HepG2 (cell line): ENCODE data around the gene ARRDC4. TPM values are rescaled to one million over a fixed set of nuclear protein-coding genes. Genes with fewer than 3 reads are reported as not detected.

Experiments
- ATAC-seq: fragments of 200-7000 bp; cut with Tn5 transposase; 3 replicates; pipeline ENCODE4 v1.9.1; 2020; ENCODE audit warnings: mild to moderate bottlenecking, moderate library complexity
- BruUV-seq: library from RNA; stranded (reverse); fragments of 400-500 nt; replicated peaks from 2 replicates; lab custom pipeline; 2021; lab: Mats Ljungman, UMichigan
- CTCF ChIA-PET: fragments of 300-600 bp; formaldehyde crosslinking; extraction: SDS; loops from one replicate; lab custom pipeline; 2021; ENCODE audit warnings: low total read pairs, inconsistent platforms, low intra/inter-chr PET ratio; lab: Yijun Ruan, JAX
- POLR2A ChIA-PET: fragments of 350-600 bp; sonication (Branson Sonifier 250); formaldehyde crosslinking; loops from one replicate; lab custom pipeline; 2020; ENCODE audit warnings: antibody characterized with exemption, inconsistent platforms; lab: Yijun Ruan, JAX
- DNase-seq: peaks from one replicate; pipeline ENCODE4 v3.0.0-alpha.2; 2015; ENCODE audit warnings: low spot score
- FAIRE-seq: peaks from 3 replicates; lab custom pipeline; 2011; peaks lifted over from hg19 to GRCh38; lab: Jason Lieb, UNC
- H2AFZ ChIP-seq: one replicate; pipeline ENCODE4 v1.6.1; 2011; ENCODE audit warnings: low read length, inconsistent platforms
- H3K27ac ChIP-seq: fragments of 300-600 bp; 3 replicates; pipeline ENCODE4 v1.8.0; 2011; ENCODE audit warnings: mixed run types, mild to moderate bottlenecking, mixed read lengths, low read length, inconsistent platforms; ENCODE audit not compliant: insufficient read depth; ENCODE audit errors: extremely low read length
- H3K27me3 ChIP-seq, 2 experiments: fragments of 200-600 bp in 1 of 2; 2 replicates in 1 of 2; 3 replicates in 1 of 2; pipeline versions ENCODE4 v1.6.0 to v1.8.0; 2011; ENCODE audit warnings: low read length in 2 of 2, mild to moderate bottlenecking in 2 of 2, moderate library complexity in 2 of 2, inconsistent platforms in 1 of 2; ENCODE audit not compliant: insufficient read depth in 2 of 2, control insufficient read depth in 1 of 2
- H3K36me3 ChIP-seq, 2 experiments: fragments of 200-600 bp in 1 of 2; replicated peaks in 1 of 2; 2 replicates in 1 of 2; 3 replicates in 1 of 2; pipeline versions ENCODE4 v1.5.1 to v1.8.0; 2011; ENCODE audit warnings: low read length in 2 of 2, inconsistent platforms in 1 of 2; ENCODE audit not compliant: insufficient read depth in 2 of 2, control insufficient read depth in 1 of 2
- H3K4me1 ChIP-seq: 2 replicates; pipeline ENCODE4 v1.5.1; 2012; ENCODE audit warnings: low read length, inconsistent platforms; ENCODE audit not compliant: insufficient read depth
- H3K4me2 ChIP-seq: 2 replicates; pipeline ENCODE4 v1.6.0; 2011; ENCODE audit warnings: low read depth, low read length, inconsistent platforms
- H3K4me3 ChIP-seq, 3 experiments: fragments of 200-600 bp in 1 of 3; sonication (generic), shearing (Covaris generic) in 1 of 3; replicated peaks in 1 of 3; 2 replicates each; pipeline ENCODE4 v1.5.1; 2011 to 2016; ENCODE audit warnings: low read length in 3 of 3, inconsistent platforms in 2 of 3, low read depth in 2 of 3, mild to moderate bottlenecking in 2 of 3, control low read depth in 1 of 3, mixed read lengths in 1 of 3; ENCODE audit not compliant: insufficient read depth in 1 of 3
- H3K79me2 ChIP-seq: one replicate; pipeline ENCODE4 v1.6.1; 2011; ENCODE audit warnings: low read length, inconsistent platforms; ENCODE audit not compliant: insufficient read depth
- H3K9ac ChIP-seq: 2 replicates; pipeline ENCODE4 v1.6.0; 2011; ENCODE audit warnings: mild to moderate bottlenecking, low read depth, low read length, inconsistent platforms; ENCODE audit not compliant: insufficient read depth
- H3K9me3 ChIP-seq: 2 replicates; pipeline ENCODE4 v1.5.1; 2012; ENCODE audit warnings: mild to moderate bottlenecking, low read length
- H4K20me1 ChIP-seq: 2 replicates; pipeline ENCODE4 v1.6.0; 2011; ENCODE audit warnings: inconsistent platforms, mild to moderate bottlenecking, low read length, moderate library complexity; ENCODE audit not compliant: insufficient read depth
- CEBPB ChIP-seq: IDR thresholded peaks from 2 replicates; pipeline ENCODE4 v1.6.1; 2011; ENCODE audit warnings: low read depth, low read length, improper control_type of control experiment, borderline replicate concordance
- FOSL1 ChIP-seq: sonication (generic); formaldehyde crosslinking; IDR thresholded peaks from 2 replicates; pipeline ENCODE4 v1.9.0; 2021; ENCODE audit warnings: missing genetic modification reagents, borderline replicate concordance
- FOXA1 ChIP-seq, 2 experiments: fragments of 450-650 bp in 1 of 2; sonication (generic) in 1 of 2; formaldehyde crosslinking in 1 of 2; IDR thresholded peaks; 2 replicates each; pipeline versions ENCODE4 v1.4.0 to v1.6.1; 2016 to 2020; ENCODE audit warnings: missing genetic modification reagents in 1 of 2
- NFE2 ChIP-seq: sonication (generic); formaldehyde crosslinking; IDR thresholded peaks from 2 replicates; pipeline ENCODE4 v1.4.0; 2020; ENCODE audit warnings: missing genetic modification reagents
- NRL ChIP-seq: sonication (generic); formaldehyde crosslinking; IDR thresholded peaks from 2 replicates; pipeline ENCODE4 v1.5.0; 2020; ENCODE audit warnings: missing genetic modification reagents, mild to moderate bottlenecking, moderate library complexity, borderline replicate concordance
- SAP130 ChIP-seq: IDR thresholded peaks from 2 replicates; pipeline ENCODE4 v1.6.1; 2016; ENCODE audit warnings: low read depth
- ZNF652 ChIP-seq: IDR thresholded peaks from 2 replicates; pipeline ENCODE4 v1.6.1; 2016; ENCODE audit warnings: low read depth, borderline replicate concordance
- WGBS: methylation state at CpG from one replicate; pipeline ENCODE4 v1.1.6; 2017; ENCODE audit warnings: low lambda C conversion rate; 5-methylcytosine and 5-hydroxymethylcytosine counted together
- in situ Hi-C: cut with HindIII; loops from 2 replicates; pipeline ENCODE4 v1.10.0; 2017; ENCODE audit warnings: low pct_unique_long_range_greater_than_20kb; ENCODE audit not compliant: extremely low pct_ligation_motif_present
- intact Hi-C: fragments of 100-400 bp; cut with micrococcal nuclease; formaldehyde crosslinking; loops from one replicate; pipeline ENCODE4 v1.10.0; 2022; ENCODE audit not compliant: unreplicated experiment
- polyA plus RNA-seq, 8 experiments: library from polyadenylated mRNA; depleted of rRNA in 3 of 8; stranded (reverse) in 7 of 8; unstranded in 1 of 8; fragments of >200 nt; fragmentation: Illumina TruSeq in 4 of 8; extraction: Trizol in 4 of 8; gene quantifications; 2 replicates each; pipeline versions ENCODE4 v1.2.1 to v1.2.3, GENCODE V29; 2011 to 2016; ENCODE audit warnings: low read depth in 4 of 8, missing spikeins in 1 of 8, mixed read lengths in 1 of 8; ENCODE audit not compliant: insufficient read depth in 1 of 8
- total RNA-seq, 5 experiments: library from RNA; depleted of rRNA; stranded (reverse); fragments of >200 nt; fragmentation: Illumina TruSeq; extraction: Trizol; gene quantifications; 2 replicates each; pipeline ENCODE4 v1.2.3, GENCODE V29; 2016; ENCODE audit warnings: low read depth in 1 of 5
- TF ChIP-seq, protein P1 (sequence below): sonication (generic); formaldehyde crosslinking; IDR thresholded peaks from 2 replicates; pipeline ENCODE4 v1.5.1; 2020; ENCODE audit warnings: mild to moderate bottlenecking, missing genetic modification reagents
- TF ChIP-seq, protein P2 (sequence below): IDR thresholded peaks from 2 replicates; pipeline ENCODE4 v1.6.1; 2016; ENCODE audit warnings: missing compliant biosample characterization, missing genetic modification reagents, borderline replicate concordance
- TF ChIP-seq, protein P3 (sequence below): sonication (generic); formaldehyde crosslinking; IDR thresholded peaks from 2 replicates; pipeline ENCODE4 v1.8.1; 2023; ENCODE audit warnings: mild to moderate bottlenecking, moderate library complexity, missing genetic modification reagents
- TF ChIP-seq, protein P4 (sequence below): sonication (generic); formaldehyde crosslinking; IDR thresholded peaks from 2 replicates; pipeline ENCODE4 v1.4.0; 2020; ENCODE audit warnings: low read depth, mild to moderate bottlenecking, missing genetic modification reagents

Gene ARRDC4
- total and polyA plus RNA-seq, 2 of the 13 experiments (the other 11 are each of a cell fraction or from before 2014, with no cell fraction given), result 1.5 to 2.5 TPM

DNA sequence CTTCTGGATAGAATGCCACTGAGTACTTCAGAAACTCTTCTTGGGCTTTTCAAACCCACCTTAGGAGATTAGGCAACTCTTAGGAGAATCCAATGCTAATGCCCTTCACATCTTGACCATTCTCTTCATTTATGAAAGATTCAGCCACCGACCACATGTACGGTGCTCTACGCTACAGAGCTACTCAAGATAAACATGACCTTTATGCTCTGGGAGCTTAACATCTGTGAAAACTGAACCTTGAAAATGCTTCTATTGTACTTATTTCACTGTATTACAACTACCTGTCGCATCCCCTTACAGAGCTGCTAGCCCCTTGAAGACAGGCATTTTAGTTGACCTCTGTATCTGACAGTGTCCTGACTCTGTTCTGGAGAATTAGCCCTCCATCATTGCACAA lies 19.5 kb upstream of the ARRDC4 start (continued):
- TF ChIP-seq ZNF652 (no peak), CEBPB (0 out of 2 replicates have a peak, but pooled peaks have one; percentile 48), FOSL1 (CRISPR knock-in tag) (no peak), NRL (CRISPR knock-in tag) (no peak)
- TF ChIP-seq, protein P1, sequence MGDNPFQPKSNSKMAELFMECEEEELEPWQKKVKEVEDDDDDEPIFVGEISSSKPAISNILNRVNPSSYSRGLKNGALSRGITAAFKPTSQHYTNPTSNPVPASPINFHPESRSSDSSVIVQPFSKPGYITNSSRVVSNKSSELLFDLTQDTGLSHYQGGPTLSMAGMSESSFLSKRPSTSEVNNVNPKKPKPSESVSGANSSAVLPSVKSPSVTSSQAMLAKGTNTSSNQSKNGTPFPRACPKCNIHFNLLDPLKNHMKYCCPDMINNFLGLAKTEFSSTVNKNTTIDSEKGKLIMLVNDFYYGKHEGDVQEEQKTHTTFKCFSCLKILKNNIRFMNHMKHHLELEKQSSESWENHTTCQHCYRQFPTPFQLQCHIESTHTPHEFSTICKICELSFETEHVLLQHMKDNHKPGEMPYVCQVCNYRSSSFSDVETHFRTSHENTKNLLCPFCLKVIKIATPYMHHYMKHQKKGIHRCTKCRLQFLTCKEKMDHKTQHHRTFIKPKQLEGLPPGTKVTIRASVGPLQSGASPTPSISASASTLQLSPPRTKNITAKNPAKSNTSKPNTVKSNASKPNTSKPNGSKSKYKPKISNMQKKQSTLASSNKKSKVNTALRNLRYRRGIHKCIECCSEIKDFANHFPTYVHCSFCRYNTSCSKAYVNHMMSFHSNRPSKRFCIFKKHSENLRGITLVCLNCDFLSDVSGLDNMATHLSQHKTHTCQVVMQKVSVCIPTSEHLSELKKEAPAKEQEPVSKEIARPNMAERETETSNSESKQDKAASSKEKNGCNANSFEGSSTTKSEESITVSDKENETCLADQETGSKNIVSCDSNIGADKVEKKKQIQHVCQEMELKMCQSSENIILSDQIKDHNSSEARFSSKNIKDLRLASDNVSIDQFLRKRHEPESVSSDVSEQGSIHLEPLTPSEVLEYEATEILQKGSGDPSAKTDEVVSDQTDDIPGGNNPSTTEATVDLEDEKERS (CRISPR knock-in tag), result no peak

DNA sequence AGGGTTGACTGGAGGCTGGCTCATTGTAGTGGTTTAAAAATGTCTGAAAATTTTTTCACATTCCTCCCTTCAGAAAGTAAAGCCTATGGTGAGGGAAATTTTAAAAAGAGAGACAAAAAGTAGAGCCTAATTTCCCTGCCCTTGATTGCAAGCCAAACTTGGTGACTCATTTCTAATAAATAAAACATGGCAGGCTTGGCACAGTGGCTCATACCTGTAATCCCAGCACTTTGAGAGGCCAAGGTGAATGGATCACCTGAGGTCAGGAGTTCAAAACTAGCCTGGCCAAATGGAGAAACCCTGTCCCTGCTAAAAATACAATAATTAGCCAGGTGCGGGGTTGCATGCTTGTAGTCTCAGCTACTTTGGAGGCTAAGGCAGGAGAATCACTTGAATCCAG lies 18.9 kb upstream of the ARRDC4 start:
- no peaks in the 10 kb centered on the region for H4K20me1 ChIP-seq
- H3K4me3 ChIP-seq, result no peak overlapping the region
- peaks cover 10% of the 10 kb centered on the region for H3K4me1 ChIP-seq
- no peaks in the 10 kb centered on the region for H3K9me3 ChIP-seq
- in situ Hi-C loops, result no loop called here
- no peak for ATAC-seq
- H3K36me3 ChIP-seq, result no peaks in the 10 kb centered on the region
- no peak overlapping the region for H3K4me2 ChIP-seq
- POLR2A ChIA-PET, result no interaction called here
- CTCF ChIA-PET, result no interaction called here
- no peak for FAIRE-seq
- H2AFZ ChIP-seq, result no peak overlapping the region
- WGBS, result 0% methylated on average over 1 of the region's 1 CpG
- DNase-seq, result no peak
- no peak overlapping the region for H3K9ac ChIP-seq
- intact Hi-C loops, result no loop called here
- no peak overlapping the region for H3K27ac ChIP-seq
- no TSS peak for BruUV-seq
- H3K79me2 ChIP-seq, result no peaks in the 10 kb centered on the region
- no peaks in the 10 kb centered on the region; a peak in 2 of 5 replicates for H3K27me3 ChIP-seq
- no peak for TF ChIP-seq NFE2 (CRISPR knock-in tag)
- TF ChIP-seq, protein P2, sequence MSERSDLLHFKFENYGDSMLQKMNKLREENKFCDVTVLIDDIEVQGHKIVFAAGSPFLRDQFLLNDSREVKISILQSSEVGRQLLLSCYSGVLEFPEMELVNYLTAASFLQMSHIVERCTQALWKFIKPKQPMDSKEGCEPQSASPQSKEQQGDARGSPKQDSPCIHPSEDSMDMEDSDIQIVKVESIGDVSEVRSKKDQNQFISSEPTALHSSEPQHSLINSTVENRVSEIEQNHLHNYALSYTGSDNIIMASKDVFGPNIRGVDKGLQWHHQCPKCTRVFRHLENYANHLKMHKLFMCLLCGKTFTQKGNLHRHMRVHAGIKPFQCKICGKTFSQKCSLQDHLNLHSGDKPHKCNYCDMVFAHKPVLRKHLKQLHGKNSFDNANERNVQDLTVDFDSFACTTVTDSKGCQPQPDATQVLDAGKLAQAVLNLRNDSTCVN (CRISPR knock-in tag), result no peak
- TF ChIP-seq SAP130, result no peak
- no peak for TF ChIP-seq FOXA1 (IDR thresholded peaks at IDR 0.05)
- no peak for TF ChIP-seq FOXA1 (CRISPR knock-in tag; IDR thresholded peaks at IDR 0.05)
- TF ChIP-seq, protein P3, sequence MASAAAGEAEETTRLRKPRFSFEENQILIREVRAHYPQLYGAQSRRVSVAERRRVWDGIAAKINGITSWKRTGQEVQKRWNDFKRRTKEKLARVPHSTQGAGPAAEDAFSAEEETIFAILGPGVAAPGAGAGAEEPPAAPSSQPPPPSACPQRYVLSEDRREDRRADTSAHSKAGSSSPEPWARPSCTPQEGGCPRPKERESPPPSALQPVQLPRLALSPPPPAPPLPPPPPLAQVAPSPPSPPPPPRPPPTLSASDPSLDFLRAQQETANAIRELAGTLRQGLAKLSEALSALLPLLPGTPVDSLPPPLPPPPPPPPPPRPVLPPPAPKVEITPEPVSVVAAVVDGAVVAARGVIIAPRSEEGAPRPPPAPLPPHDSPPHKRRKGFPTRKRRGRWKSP (CRISPR knock-in tag), result no peak
- TF ChIP-seq, protein P4, sequence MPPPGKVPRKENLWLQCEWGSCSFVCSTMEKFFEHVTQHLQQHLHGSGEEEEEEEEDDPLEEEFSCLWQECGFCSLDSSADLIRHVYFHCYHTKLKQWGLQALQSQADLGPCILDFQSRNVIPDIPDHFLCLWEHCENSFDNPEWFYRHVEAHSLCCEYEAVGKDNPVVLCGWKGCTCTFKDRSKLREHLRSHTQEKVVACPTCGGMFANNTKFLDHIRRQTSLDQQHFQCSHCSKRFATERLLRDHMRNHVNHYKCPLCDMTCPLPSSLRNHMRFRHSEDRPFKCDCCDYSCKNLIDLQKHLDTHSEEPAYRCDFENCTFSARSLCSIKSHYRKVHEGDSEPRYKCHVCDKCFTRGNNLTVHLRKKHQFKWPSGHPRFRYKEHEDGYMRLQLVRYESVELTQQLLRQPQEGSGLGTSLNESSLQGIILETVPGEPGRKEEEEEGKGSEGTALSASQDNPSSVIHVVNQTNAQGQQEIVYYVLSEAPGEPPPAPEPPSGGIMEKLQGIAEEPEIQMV, result no peak
